Esophagus muscularis mucosa (tissue), 4 donors: ENCODE results near the gene TTLL4.

ENCODE experiments used
- CTCF ChIP-seq, 3 experiments: fragments of 200-600 bp in 2 of 3; fragments of 450-650 bp in 1 of 3; sonication (generic) in 2 of 3; IDR thresholded peaks; one replicate each; pipeline ENCODE4 v1.5.1; 2017 to 2019; ENCODE audit warnings: antibody characterized with exemption in 3 of 3, mild to moderate bottlenecking in 2 of 3, moderate library complexity in 1 of 3
- EP300 ChIP-seq: sonication (generic); formaldehyde crosslinking; IDR thresholded peaks from one replicate; pipeline ENCODE4 v1.6.1; 2017; ENCODE audit warnings: antibody characterized with exemption
- POLR2A ChIP-seq: fragments of 450-650 bp; IDR thresholded peaks from one replicate; pipeline ENCODE4 v1.6.1; 2017; ENCODE audit warnings: antibody characterized with exemption, moderate library complexity, mild to moderate bottlenecking, low read depth

- no peak for TF ChIP-seq EP300
- TF ChIP-seq CTCF (IDR thresholded peaks at IDR 0.05), result no peak
- TF ChIP-seq POLR2A, result no peak
Observed at GRCh38 chr2:218662827-218663226, 47.8 kb upstream of the TTLL4 start.
